Measurements from ENCODE around the gene ZDHHC11.
A peak's percentile ranks its signal among the peaks of the same experiment; 100 is the strongest.
"Not testable (repeated sequence)": the region's sequence is repeated elsewhere in the genome, so short reads cannot be mapped to it uniquely, and the experiment has no call there.

Gene ZDHHC11

DNA sequence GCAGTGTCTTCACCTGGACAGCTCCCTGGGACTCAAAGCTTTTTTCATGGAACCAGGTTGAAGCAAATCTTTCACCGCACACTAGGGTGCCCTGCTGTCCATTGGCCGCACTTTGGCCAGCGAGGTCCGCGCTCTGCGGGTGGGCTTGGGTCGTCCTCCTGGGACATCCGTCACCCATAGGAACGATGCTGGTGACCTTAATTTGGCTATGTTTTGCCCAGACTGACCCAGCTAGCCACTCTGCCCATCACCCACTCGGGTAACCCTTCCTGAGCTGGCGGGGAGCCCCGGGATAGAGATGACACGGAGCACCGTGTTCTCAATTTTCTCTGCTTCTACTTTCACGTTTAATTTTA is 92.1 kb downstream of the ZDHHC11 start:
- no peak for DNase-seq

DNA sequence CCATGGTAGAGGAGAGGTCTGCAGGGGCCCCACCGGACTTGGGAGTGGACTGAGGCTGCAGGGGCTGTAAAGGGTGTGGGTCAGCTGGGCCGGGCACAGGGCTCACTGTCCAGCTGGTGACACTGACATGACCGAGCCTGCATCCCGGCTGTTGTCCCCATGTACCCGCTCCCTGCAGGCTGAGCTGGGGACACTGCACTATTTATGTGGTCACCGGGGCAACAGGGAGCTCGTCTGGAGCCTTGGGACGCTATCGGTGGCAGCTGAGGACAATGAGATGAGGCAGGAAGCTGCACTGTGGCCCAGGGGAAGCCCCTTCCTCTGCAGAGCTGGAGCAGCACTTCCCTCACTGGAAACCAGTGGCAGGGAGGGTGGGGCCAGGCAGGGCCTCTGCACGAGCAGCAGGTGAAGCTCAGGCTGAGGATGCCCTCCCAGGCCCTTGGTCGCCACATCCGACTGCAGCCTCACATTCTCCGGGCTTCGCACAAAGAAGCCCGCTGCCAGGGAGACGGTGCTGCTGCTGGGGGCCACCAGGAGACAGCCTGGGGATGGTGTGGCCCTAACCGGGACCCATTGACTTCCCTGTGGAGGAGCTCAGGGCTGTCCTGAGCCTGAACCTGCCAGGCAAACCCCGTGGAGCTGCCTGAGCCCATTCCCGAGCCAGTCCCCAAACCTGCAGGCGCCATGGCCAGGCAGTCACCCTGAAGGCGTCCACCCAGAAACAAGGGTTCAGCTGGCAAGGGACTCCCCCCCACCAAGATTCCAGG is 92.7 kb downstream of the ZDHHC11 start:
- peak; percentile 24 for DNase-seq

DNA sequence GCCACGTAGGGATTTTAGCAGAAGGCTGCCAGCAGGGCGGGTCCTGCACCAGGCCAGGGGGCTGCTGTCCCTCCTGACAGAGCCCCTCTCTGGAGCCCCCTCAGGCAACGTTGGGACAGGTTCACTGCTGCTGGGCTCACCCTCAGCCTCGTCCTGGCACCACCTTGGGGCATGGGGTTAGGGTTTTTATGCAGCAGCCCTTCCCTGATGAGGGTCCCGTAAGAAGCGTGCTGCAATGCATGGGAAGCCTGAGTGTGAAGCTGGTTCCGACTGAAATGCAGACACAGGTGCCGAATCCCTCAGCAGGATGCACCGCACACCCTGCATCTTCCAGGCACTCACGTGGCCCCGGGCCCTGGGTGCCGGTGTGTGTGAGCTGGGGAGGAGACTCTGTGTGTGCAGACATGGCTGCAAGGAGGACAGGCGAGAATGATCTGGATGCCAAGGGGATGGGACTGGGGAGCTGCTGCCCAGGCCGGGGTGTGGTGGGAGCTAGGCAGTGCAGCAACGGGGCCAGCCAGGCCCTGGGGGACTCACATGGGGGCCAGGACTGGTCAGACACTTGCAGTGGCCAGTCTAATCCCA is 93.3 kb downstream of the ZDHHC11 start:
- no peak for DNase-seq

DNA sequence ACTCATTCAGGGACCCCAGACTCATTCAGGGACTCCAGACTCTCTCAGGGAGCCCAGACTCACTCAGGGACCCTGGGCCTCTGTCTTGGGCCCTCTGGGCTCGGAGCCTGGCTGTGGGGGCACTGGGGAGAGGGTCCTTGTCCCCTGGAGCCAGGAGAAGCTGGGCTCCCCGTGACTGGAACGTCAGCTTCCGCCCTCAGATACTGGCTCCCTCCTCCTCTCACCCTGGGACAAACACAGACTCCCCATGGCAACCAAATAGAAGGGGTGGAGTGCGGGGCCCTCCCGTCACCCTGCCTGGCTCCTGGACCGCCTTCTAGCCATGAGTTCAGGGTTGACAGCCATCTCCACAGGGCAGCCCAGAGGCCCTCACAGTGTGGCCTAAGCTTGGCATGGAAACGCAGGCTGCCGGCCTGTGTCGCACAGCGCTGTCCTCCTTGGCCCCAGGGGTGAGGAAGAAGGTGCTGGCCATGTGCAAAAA is 93.9 kb downstream of the ZDHHC11 start:
- no peak for DNase-seq

GRCh38 chr5:756171-756570 is 94.6 kb downstream of the ZDHHC11 start:
- no peak for DNase-seq

DNA sequence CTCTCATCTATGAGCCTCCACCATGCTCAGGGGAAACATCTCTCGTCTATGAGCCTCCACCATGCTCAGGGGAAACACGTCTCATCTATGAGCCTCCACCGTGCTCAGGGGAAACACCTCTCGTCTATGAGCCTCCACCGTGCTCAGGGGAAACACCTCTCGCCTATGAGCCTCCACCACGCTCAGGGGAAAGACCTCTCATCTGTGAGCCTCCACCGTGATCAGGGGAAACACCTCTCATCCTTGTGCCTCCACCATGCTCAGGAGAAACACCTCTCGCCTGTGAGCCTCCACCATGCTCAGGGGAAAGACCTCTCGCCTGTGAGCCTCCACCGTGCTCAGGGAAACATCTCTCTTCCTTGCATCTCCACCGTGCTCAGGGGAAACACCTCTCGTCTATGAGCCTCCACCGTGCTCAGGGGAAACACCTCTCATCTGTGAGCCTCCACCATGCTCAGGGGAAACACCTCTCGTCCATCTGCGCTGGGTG is 96.6 kb downstream of the ZDHHC11 start:
- DNase-seq, result peak; percentile 34

- not testable (repeated sequence) for DNase-seq
Observed at GRCh38 chr5:753567-754142, 97.1 kb downstream of the ZDHHC11 start.

DNA sequence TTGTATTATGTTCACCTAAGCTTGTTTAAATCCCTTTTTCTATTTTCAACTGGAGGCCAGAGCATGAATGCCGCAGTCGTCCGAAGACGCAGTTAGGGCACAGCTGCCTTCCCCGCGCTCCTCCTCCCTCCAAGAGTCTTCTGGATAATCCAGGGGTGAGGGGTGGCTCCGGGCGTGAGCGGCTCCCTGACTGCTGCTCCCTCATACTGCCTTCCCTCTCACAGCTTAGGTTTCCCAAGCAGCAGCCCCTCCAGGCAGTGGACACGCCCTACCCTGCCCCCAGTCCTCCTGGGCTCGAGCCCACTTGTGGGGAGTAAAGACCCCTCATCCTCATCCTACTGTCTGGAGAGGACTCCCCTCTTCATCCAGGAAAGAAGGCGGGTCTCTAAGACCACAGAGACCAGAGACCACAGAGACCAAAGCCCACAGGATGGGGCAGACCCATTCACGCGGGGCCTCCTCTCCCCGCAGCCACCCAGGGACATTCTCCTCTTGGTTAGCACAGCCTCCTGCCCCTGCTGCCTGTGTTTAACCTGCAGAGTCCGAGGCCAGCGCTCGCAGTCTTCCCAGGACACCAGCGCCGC is 98.2 kb downstream of the ZDHHC11 start:
- not testable (repeated sequence) for DNase-seq

GRCh38 chr5:751992-752391 is 98.8 kb downstream of the ZDHHC11 start:
- not testable (repeated sequence) for DNase-seq

DNA sequence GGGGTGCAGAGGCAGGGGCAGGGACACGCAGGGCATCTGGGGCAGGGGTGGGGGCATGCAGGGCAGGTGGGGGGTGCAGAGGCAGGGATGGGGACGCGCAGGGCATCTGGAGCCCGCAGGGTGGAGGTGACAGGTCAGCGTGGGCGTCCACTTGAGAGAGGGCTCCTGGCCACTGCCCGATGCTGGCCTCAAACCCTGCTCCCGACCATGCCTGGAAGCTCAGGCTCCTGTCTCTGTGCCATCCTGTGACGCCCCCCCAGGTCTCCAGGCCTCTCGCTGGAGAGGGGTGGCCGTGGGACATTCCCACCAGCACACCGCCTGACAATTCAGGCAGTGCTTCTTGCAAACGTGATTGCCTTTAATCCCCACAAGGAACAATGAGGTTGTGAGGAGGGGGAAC is 99.3 kb downstream of the ZDHHC11 start:
- DNase-seq, result no peak

- not testable (repeated sequence) for DNase-seq
Observed at GRCh38 chr5:750226-750625, 100.6 kb downstream of the ZDHHC11 start.

- no peak for DNase-seq
Observed at GRCh38 chr5:749101-749670, 101.6 kb downstream of the ZDHHC11 start.

GRCh38 chr5:748011-748980 is 102.5 kb downstream of the ZDHHC11 start:
- DNase-seq, result not testable (repeated sequence)

DNA sequence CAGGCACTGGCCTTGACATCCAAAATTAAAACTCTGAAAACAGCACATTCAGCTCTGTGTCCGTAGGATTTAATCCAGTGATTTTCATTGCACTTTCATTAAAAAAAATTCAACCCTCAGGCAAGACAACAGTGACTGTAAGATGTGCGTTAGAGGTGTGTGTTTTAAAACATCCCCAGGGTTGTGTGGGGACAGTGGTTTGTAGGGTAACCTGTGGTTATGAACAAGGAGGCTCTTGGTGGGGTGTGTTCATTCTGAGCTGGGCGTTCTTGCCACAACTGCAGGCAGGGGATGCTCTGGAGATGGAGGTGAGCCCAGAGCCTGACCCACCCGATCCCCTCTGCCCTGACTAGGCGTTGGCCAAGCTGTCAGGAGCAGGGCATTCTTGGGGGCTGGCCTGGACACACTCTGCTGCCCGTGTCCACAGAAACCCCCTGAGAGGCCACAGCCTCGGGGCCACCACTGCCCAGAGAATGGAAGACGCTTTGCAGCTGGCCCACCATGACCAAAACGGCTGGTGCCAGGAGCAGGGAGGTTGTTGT is 103.4 kb downstream of the ZDHHC11 start:
- DNase-seq, result not testable (repeated sequence)

DNA sequence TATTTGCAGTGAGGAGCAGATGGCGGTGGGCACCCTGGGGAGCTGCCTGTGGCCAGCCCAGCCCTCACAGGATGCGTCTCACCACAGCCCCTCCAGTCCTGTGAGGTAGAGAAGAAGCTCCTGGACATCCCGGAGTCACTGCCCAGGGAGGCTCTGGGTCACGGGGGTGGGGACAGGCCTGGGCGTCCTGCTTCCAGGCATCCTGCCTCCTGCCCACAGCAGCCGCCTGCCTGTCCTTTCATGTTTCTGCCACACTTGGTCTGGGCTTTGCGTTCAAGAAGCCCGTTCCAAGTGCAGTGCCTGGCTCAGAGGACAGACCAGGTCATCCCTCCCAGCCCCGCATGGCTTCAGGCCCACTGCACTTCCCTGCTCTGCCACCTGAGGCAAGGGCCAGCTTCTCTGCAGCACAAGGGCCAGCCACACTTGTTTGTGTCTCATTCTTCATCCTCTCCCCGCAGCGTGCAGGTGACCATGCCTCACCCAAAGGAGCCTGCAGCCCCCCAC is 104.5 kb downstream of the ZDHHC11 start:
- DNase-seq, result no peak
